Endodermal cell (in vitro differentiated cells): ENCODE measurements around the gene TLCD3B. TPM values are rescaled to one million over a fixed set of nuclear protein-coding genes. Genes with fewer than 3 reads are reported as not detected.

ENCODE experiments used
- DNase-seq: peaks from one replicate; pipeline ENCODE4 v3.0.0-alpha.2; 2017
- H3K27ac ChIP-seq: 2 replicates; pipeline ENCODE4 v1.5.1; 2013; ENCODE audit warnings: mild to moderate bottlenecking, low read depth, low read length, moderate library complexity
- H3K27me3 ChIP-seq: 2 replicates; pipeline ENCODE4 v1.6.1; 2013; ENCODE audit warnings: mild to moderate bottlenecking, low read length, moderate library complexity; ENCODE audit not compliant: insufficient read depth, control insufficient read depth, poor library complexity, severe bottlenecking
- H3K36me3 ChIP-seq: 2 replicates; pipeline ENCODE4 v1.7.0; 2013; ENCODE audit warnings: mild to moderate bottlenecking, low read length, moderate library complexity; ENCODE audit not compliant: control insufficient read depth, insufficient read depth
- H3K4me1 ChIP-seq: one replicate; pipeline ENCODE4 v1.7.0; 2013; ENCODE audit warnings: low read length; ENCODE audit not compliant: control insufficient read depth, insufficient read depth
- H3K4me3 ChIP-seq: 2 replicates; pipeline ENCODE4 v1.5.1; 2013; ENCODE audit warnings: mild to moderate bottlenecking, low read length, moderate library complexity
- H3K9ac ChIP-seq: 2 replicates; pipeline ENCODE4 v1.6.1; 2013; ENCODE audit warnings: mild to moderate bottlenecking, low read length, moderate library complexity; ENCODE audit not compliant: poor library complexity, severe bottlenecking; ENCODE audit errors: extremely low read depth
- H3K9me3 ChIP-seq: 2 replicates; pipeline ENCODE4 v1.6.1; 2013; ENCODE audit warnings: mild to moderate bottlenecking, low read length, moderate library complexity; ENCODE audit not compliant: control insufficient read depth
- H3K27ac Mint-ChIP-seq: 2 replicates; pipeline ENCODE4 v1.8.0; 2020; ENCODE audit warnings: mixed read lengths
- H3K27me3 Mint-ChIP-seq: 2 replicates; pipeline ENCODE4 v1.8.0; 2021; ENCODE audit warnings: mild to moderate bottlenecking, mixed read lengths; ENCODE audit not compliant: insufficient read depth
- H3K36me3 Mint-ChIP-seq: 2 replicates; pipeline ENCODE4 v1.8.0; 2020; ENCODE audit warnings: low read depth, mixed read lengths
- H3K4me1 Mint-ChIP-seq: 2 replicates; pipeline ENCODE4 v1.8.0; 2020; ENCODE audit warnings: mixed read lengths
- H3K4me3 Mint-ChIP-seq: 2 replicates; pipeline ENCODE4 v1.8.0; 2020; ENCODE audit warnings: mild to moderate bottlenecking, moderate library complexity, mixed read lengths
- H3K9me3 Mint-ChIP-seq: 2 replicates; pipeline ENCODE4 v1.8.0; 2020; ENCODE audit warnings: mild to moderate bottlenecking, mixed read lengths
- CTCF ChIP-seq: fragments of 200-600 bp; sonication (generic); conservative IDR thresholded peaks from 2 replicates; pipeline ENCODE4 v1.5.0; 2021; ENCODE audit warnings: antibody characterized with exemption, mild to moderate bottlenecking
- WGBS, 2 experiments: methylation state at CpG; one replicate each; pipeline versions ENCODE4 v1.1.5 to v1.1.7; 2013; ENCODE audit warnings: missing lambda C conversion rate in 2 of 2, mixed read lengths in 1 of 2; ENCODE audit not compliant: insufficient coverage in 1 of 2, insufficient read length in 1 of 2; 5-methylcytosine and 5-hydroxymethylcytosine counted together
- total RNA-seq, 2 donors: library from RNA; stranded (reverse); fragmentation: NEBNext Ultra II Directional in 1 of 2; extraction: Animal tissue kit (Norgen Biotek cat#: 25700) in 1 of 2; gene quantifications; 2 replicates in 1 of 2; 3 replicates in 1 of 2; pipeline ENCODE4 v1.2.1, GENCODE V29; 2021

The TLCD3B gene
- total RNA-seq, 2 donors from 2014 or later, result 3.3 to 3.5 TPM

- Mint-ChIP-seq H3K27ac (no peak overlapping the region), H3K9me3 (no peaks in the 10 kb centered on the region), H3K27me3 (peaks cover 14% of the 10 kb centered on the region), H3K4me3 (no peak overlapping the region), H3K36me3 (peaks cover 15% of the 10 kb centered on the region), H3K4me1 (no peaks in the 10 kb centered on the region)
- DNase-seq, result no peak
- WGBS, 2 experiments, result 94 to 97% methylated on average over 10 to 19 of the region's 19 CpGs
- Histone ChIP-seq H3K27me3 (no peaks in the 10 kb centered on the region), H3K4me1 (no peaks in the 10 kb centered on the region), H3K4me3 (no peak overlapping the region), H3K9ac (no peak overlapping the region), H3K36me3 (peaks cover 15% of the 10 kb centered on the region), H3K9me3 (no peaks in the 10 kb centered on the region), H3K27ac (no peak overlapping the region)
- TF ChIP-seq CTCF, result no peak
Measured at GRCh38 chr16:30004424-30004776, 26.7 kb downstream of the TLCD3B start.

- 92 to 98% methylated on average over 13 to 17 of the region's 17 CpGs for WGBS, 2 experiments
- Histone ChIP-seq H3K27me3 (no peaks in the 10 kb centered on the region), H3K9ac (no peak overlapping the region), H3K27ac (no peak overlapping the region), H3K4me3 (no peak overlapping the region), H3K4me1 (no peaks in the 10 kb centered on the region), H3K36me3 (peaks cover 15% of the 10 kb centered on the region), H3K9me3 (no peaks in the 10 kb centered on the region)
- no peak for TF ChIP-seq CTCF
- Mint-ChIP-seq H3K4me3 (no peak overlapping the region), H3K4me1 (no peaks in the 10 kb centered on the region), H3K9me3 (no peaks in the 10 kb centered on the region), H3K27ac (peak overlapping the region; percentile 26), H3K27me3 (peaks cover 9% of the 10 kb centered on the region), H3K36me3 (peaks cover 19% of the 10 kb centered on the region)
- DNase-seq, result no peak
Measured at GRCh38 chr16:30003670-30004423, 27.2 kb downstream of the TLCD3B start.

GRCh38 chr16:30002614-30003346, 28.3 kb downstream of the TLCD3B start:
- peaks cover 27% of the 10 kb centered on the region for H3K36me3 Mint-ChIP-seq
- H3K27ac Mint-ChIP-seq, result no peak overlapping the region
- H3K4me3 Mint-ChIP-seq, result no peak overlapping the region
- H3K9me3 ChIP-seq, result no peaks in the 10 kb centered on the region
- TF ChIP-seq CTCF, result no peak
- H3K9ac ChIP-seq, result no peak overlapping the region
- H3K4me1 ChIP-seq, result no peaks in the 10 kb centered on the region
- no peaks in the 10 kb centered on the region for H3K4me1 Mint-ChIP-seq
- no peak overlapping the region for H3K4me3 ChIP-seq
- H3K27me3 Mint-ChIP-seq, result no peaks in the 10 kb centered on the region
- H3K9me3 Mint-ChIP-seq, result no peaks in the 10 kb centered on the region
- H3K36me3 ChIP-seq, result peaks cover 20% of the 10 kb centered on the region
- H3K27ac ChIP-seq, result no peak overlapping the region
- no peak for DNase-seq
- 88 to 91% methylated on average over 9 to 19 of the region's 19 CpGs for WGBS, 2 experiments
- no peaks in the 10 kb centered on the region for H3K27me3 ChIP-seq
